HepG2 (cell line): Measurements from ENCODE around the gene EGR4. TPM values are rescaled to one million over a fixed set of nuclear protein-coding genes. Genes with fewer than 3 reads are reported as not detected.
A peak's percentile ranks its signal among the peaks of the same experiment; 100 is the strongest.

Experiments
- ATF7 ChIP-seq, 2 experiments: fragments of 450-650 bp in 1 of 2; sonication (generic) in 1 of 2; formaldehyde crosslinking in 1 of 2; IDR thresholded peaks; 2 replicates each; pipeline versions ENCODE4 v1.4.0 to v1.6.1; 2016 to 2020; ENCODE audit warnings: antibody characterized with exemption in 1 of 2, mild to moderate bottlenecking in 1 of 2, missing genetic modification reagents in 1 of 2
- CHD4 ChIP-seq: fragments of 200-600 bp; sonication (generic); IDR thresholded peaks from 2 replicates; pipeline ENCODE4 v1.7.0; 2017; ENCODE audit warnings: mild to moderate bottlenecking, low read length, borderline replicate concordance
- DBP ChIP-seq: sonication (generic); formaldehyde crosslinking; IDR thresholded peaks from 2 replicates; pipeline ENCODE4 v1.4.0; 2020; ENCODE audit warnings: missing genetic modification reagents; ENCODE audit errors: not compliant biosample characterization
- DPF2 ChIP-seq: sonication (generic); formaldehyde crosslinking; IDR thresholded peaks from 2 replicates; pipeline ENCODE4 v1.4.0; 2020; ENCODE audit warnings: mild to moderate bottlenecking, low read depth, missing genetic modification reagents, borderline replicate concordance
- FOXA1 ChIP-seq, 2 experiments: fragments of 450-650 bp in 1 of 2; sonication (generic) in 1 of 2; formaldehyde crosslinking in 1 of 2; IDR thresholded peaks; 2 replicates each; pipeline versions ENCODE4 v1.4.0 to v1.6.1; 2016 to 2020; ENCODE audit warnings: missing genetic modification reagents in 1 of 2
- GATAD2A ChIP-seq: IDR thresholded peaks from 2 replicates; pipeline ENCODE4 v1.6.1; 2016
- HMG20A ChIP-seq: IDR thresholded peaks from 2 replicates; pipeline ENCODE4 v1.6.1; 2016; ENCODE audit warnings: borderline replicate concordance
- IRX3 ChIP-seq: sonication (generic); formaldehyde crosslinking; IDR thresholded peaks from 2 replicates; pipeline ENCODE4 v1.8.1; 2023; ENCODE audit warnings: mild to moderate bottlenecking, low read depth, missing genetic modification reagents, borderline replicate concordance
- SIX4 ChIP-seq: sonication (generic); formaldehyde crosslinking; IDR thresholded peaks from 2 replicates; pipeline ENCODE4 v1.4.0; 2020; ENCODE audit warnings: missing genetic modification reagents
- SNAPC2 ChIP-seq: sonication (generic); formaldehyde crosslinking; IDR thresholded peaks from 2 replicates; pipeline ENCODE4 v1.8.1; 2022; ENCODE audit warnings: mild to moderate bottlenecking, missing genetic modification reagents
- YEATS2 ChIP-seq: sonication (generic); formaldehyde crosslinking; IDR thresholded peaks from 2 replicates; pipeline ENCODE4 v1.4.0; 2020; ENCODE audit warnings: missing genetic modification reagents, borderline replicate concordance
- ZNF354B ChIP-seq: sonication (generic); formaldehyde crosslinking; IDR thresholded peaks from 2 replicates; pipeline ENCODE4 v1.8.0; 2022; ENCODE audit warnings: mild to moderate bottlenecking, missing genetic modification reagents
- ZNF746 ChIP-seq: sonication (generic); formaldehyde crosslinking; IDR thresholded peaks from 2 replicates; pipeline ENCODE4 v1.8.0; 2022; ENCODE audit warnings: mild to moderate bottlenecking, missing genetic modification reagents
- polyA plus RNA-seq, 8 experiments: library from polyadenylated mRNA; depleted of rRNA in 3 of 8; stranded (reverse) in 7 of 8; unstranded in 1 of 8; fragments of >200 nt; fragmentation: Illumina TruSeq in 4 of 8; extraction: Trizol in 4 of 8; gene quantifications; 2 replicates each; pipeline versions ENCODE4 v1.2.1 to v1.2.3, GENCODE V29; 2011 to 2016; ENCODE audit warnings: low read depth in 4 of 8, missing spikeins in 1 of 8, mixed read lengths in 1 of 8; ENCODE audit not compliant: insufficient read depth in 1 of 8
- total RNA-seq, 5 experiments: library from RNA; depleted of rRNA; stranded (reverse); fragments of >200 nt; fragmentation: Illumina TruSeq; extraction: Trizol; gene quantifications; 2 replicates each; pipeline ENCODE4 v1.2.3, GENCODE V29; 2016; ENCODE audit warnings: low read depth in 1 of 5
- TF ChIP-seq, protein P1 (sequence below): sonication (generic); formaldehyde crosslinking; IDR thresholded peaks from 2 replicates; pipeline ENCODE4 v1.8.1; 2023; ENCODE audit warnings: mild to moderate bottlenecking, missing genetic modification reagents
- TF ChIP-seq, protein P2 (sequence below): sonication (generic); formaldehyde crosslinking; conservative IDR thresholded peaks from 2 replicates; pipeline ENCODE4 v1.4.0; 2020; ENCODE audit warnings: mild to moderate bottlenecking, missing genetic modification reagents, moderate library complexity
- TF ChIP-seq, protein P3 (sequence below): sonication (generic); formaldehyde crosslinking; IDR thresholded peaks from 2 replicates; pipeline ENCODE4 v1.8.0; 2022; ENCODE audit warnings: mild to moderate bottlenecking, missing genetic modification reagents, borderline replicate concordance
- TF ChIP-seq, protein P4 (sequence below): sonication (generic); formaldehyde crosslinking; IDR thresholded peaks from 2 replicates; pipeline ENCODE4 v1.5.1; 2020; ENCODE audit warnings: mild to moderate bottlenecking, missing genetic modification reagents, moderate library complexity
- TF ChIP-seq, protein P5 (sequence below): sonication (generic); formaldehyde crosslinking; IDR thresholded peaks from 2 replicates; pipeline ENCODE4 v1.4.0; 2020; ENCODE audit warnings: missing genetic modification reagents

Gene EGR4
- total and polyA plus RNA-seq, 2 of the 13 experiments (the other 11 are each of a cell fraction or from before 2014, with no cell fraction given), result not detected

DNA sequence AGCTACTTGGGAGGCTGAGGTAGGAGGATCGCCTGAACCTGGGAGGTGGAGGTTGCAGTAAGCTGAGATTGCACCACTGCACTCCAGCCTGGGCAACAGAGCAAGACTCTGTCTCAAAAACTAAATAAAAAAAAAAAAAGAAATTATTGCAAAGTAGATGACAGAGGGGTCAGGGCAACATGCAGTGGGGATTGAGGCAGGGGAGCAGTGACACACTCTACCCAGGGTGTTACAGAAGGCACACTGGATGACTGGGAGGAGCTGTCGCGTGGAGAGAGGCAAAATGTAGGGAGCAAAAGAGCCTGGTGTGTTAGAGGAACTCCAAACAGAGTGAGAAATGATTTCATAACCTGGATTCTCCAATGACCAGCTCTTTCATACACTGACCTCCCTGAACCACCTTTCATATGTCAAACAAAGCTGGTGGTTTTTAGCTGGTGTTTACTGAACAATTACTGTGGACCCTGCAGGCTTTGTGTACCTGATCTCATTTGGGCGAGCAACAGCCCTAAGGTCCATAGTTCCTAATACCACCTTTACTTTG lies 31.2 kb downstream of the EGR4 start (continued):
- no peak for TF ChIP-seq IRX3
- peak; percentile 79; the same call in 1 of the 2 replicates for TF ChIP-seq DPF2 (CRISPR knock-in tag)
- no peak for TF ChIP-seq SNAPC2 (CRISPR knock-in tag)
- no peak for TF ChIP-seq ZNF354B (CRISPR knock-in tag)
- TF ChIP-seq YEATS2, result peak; percentile 54; the same call in 1 of the 2 replicates
- TF ChIP-seq, protein P1, sequence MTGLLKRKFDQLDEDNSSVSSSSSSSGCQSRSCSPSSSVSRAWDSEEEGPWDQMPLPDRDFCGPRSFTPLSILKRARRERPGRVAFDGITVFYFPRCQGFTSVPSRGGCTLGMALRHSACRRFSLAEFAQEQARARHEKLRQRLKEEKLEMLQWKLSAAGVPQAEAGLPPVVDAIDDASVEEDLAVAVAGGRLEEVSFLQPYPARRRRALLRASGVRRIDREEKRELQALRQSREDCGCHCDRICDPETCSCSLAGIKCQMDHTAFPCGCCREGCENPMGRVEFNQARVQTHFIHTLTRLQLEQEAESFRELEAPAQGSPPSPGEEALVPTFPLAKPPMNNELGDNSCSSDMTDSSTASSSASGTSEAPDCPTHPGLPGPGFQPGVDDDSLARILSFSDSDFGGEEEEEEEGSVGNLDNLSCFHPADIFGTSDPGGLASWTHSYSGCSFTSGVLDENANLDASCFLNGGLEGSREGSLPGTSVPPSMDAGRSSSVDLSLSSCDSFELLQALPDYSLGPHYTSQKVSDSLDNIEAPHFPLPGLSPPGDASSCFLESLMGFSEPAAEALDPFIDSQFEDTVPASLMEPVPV (CRISPR knock-in tag), result peak; percentile 47; the same call in 1 of the 2 replicates
- TF ChIP-seq ATF7 (IDR thresholded peaks at IDR 0.05), result peak; percentile 38; the same call in 1 of the 2 replicates
- TF ChIP-seq ATF7 (CRISPR knock-in tag; IDR thresholded peaks at IDR 0.05), result no peak
- TF ChIP-seq, protein P2, sequence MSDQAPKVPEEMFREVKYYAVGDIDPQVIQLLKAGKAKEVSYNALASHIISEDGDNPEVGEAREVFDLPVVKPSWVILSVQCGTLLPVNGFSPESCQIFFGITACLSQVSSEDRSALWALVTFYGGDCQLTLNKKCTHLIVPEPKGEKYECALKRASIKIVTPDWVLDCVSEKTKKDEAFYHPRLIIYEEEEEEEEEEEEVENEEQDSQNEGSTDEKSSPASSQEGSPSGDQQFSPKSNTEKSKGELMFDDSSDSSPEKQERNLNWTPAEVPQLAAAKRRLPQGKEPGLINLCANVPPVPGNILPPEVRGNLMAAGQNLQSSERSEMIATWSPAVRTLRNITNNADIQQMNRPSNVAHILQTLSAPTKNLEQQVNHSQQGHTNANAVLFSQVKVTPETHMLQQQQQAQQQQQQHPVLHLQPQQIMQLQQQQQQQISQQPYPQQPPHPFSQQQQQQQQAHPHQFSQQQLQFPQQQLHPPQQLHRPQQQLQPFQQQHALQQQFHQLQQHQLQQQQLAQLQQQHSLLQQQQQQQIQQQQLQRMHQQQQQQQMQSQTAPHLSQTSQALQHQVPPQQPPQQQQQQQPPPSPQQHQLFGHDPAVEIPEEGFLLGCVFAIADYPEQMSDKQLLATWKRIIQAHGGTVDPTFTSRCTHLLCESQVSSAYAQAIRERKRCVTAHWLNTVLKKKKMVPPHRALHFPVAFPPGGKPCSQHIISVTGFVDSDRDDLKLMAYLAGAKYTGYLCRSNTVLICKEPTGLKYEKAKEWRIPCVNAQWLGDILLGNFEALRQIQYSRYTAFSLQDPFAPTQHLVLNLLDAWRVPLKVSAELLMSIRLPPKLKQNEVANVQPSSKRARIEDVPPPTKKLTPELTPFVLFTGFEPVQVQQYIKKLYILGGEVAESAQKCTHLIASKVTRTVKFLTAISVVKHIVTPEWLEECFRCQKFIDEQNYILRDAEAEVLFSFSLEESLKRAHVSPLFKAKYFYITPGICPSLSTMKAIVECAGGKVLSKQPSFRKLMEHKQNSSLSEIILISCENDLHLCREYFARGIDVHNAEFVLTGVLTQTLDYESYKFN (CRISPR knock-in tag), result peak; percentile 97
- TF ChIP-seq ZNF746, result no peak
- TF ChIP-seq, protein P3, sequence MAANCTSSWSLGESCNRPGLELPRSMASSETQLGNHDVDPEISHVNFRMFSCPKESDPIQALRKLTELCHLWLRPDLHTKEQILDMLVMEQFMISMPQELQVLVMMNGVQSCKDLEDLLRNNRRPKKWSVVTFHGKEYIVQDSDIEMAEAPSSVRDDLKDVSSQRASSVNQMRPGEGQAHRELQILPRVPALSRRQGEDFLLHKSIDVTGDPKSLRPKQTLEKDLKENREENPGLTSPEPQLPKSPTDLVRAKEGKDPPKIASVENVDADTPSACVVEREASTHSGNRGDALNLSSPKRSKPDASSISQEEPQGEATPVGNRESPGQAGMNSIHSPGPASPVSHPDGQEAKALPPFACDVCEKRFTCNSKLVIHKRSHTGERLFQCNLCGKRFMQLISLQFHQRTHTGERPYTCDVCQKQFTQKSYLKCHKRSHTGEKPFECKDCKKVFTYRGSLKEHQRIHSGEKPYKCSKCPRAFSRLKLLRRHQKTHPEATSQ (CRISPR knock-in tag), result no peak
- TF ChIP-seq SIX4 (CRISPR knock-in tag), result peak; percentile 21; the same call in 1 of the 2 replicates
- TF ChIP-seq, protein P4, sequence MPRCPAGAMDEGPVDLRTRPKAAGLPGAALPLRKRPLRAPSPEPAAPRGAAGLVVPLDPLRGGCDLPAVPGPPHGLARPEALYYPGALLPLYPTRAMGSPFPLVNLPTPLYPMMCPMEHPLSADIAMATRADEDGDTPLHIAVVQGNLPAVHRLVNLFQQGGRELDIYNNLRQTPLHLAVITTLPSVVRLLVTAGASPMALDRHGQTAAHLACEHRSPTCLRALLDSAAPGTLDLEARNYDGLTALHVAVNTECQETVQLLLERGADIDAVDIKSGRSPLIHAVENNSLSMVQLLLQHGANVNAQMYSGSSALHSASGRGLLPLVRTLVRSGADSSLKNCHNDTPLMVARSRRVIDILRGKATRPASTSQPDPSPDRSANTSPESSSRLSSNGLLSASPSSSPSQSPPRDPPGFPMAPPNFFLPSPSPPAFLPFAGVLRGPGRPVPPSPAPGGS (CRISPR knock-in tag), result no peak
- 0 out of 2 replicates have a peak, but pooled peaks have one; percentile 59 for TF ChIP-seq CHD4
- peak; percentile 95 for TF ChIP-seq GATAD2A (CRISPR knock-in tag)
- TF ChIP-seq DBP, result no peak
- peak; percentile 71; the same call in 1 of the 2 replicates for TF ChIP-seq HMG20A (CRISPR knock-in tag)
- TF ChIP-seq FOXA1 (IDR thresholded peaks at IDR 0.05), result peak; percentile 80
- TF ChIP-seq FOXA1 (CRISPR knock-in tag; IDR thresholded peaks at IDR 0.05), result peak; percentile 95
- TF ChIP-seq, protein P5, sequence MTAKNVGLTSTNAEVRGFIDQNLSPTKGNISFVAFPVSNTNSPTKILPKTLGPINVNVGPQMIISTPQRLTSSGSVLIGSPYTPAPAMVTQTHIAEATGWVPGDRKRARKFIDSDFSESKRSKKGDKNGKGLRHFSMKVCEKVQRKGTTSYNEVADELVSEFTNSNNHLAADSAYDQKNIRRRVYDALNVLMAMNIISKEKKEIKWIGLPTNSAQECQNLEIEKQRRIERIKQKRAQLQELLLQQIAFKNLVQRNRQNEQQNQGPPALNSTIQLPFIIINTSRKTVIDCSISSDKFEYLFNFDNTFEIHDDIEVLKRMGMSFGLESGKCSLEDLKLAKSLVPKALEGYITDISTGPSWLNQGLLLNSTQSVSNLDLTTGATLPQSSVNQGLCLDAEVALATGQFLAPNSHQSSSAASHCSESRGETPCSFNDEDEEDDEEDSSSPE (CRISPR knock-in tag), result peak; percentile 31; the same call in 1 of the 2 replicates
